GM23338 (cell line): ENCODE measurements around the gene SMG1. TPM values are rescaled to one million over a fixed set of nuclear protein-coding genes. Genes with fewer than 3 reads are reported as not detected.

Experiments used
- ATAC-seq: fragments of 200-7000 bp; cut with Tn5 transposase; 3 replicates; pipeline ENCODE4 v1.9.1; 2020
- DNase-seq: peaks from one replicate; pipeline ENCODE4 v3.0.0-alpha.2; 2015; ENCODE audit warnings: low spot score
- H2AFZ ChIP-seq: fragments of 200-600 bp; sonication (generic); 2 replicates; pipeline ENCODE4 v1.8.0; 2016; ENCODE audit warnings: antibody characterized with exemption, mild to moderate bottlenecking, moderate library complexity
- H3F3A ChIP-seq: fragments of 200-600 bp; sonication (generic); replicated peaks from 2 replicates; pipeline ENCODE4 v1.8.0; 2017; ENCODE audit warnings: antibody characterized with exemption, mixed run types, low read depth
- H3K27ac ChIP-seq: fragments of 200-600 bp; sonication (generic); 2 replicates; pipeline ENCODE4 v1.6.1; 2016; ENCODE audit warnings: low read depth
- H3K27me3 ChIP-seq: fragments of 200-600 bp; sonication (generic); 2 replicates; pipeline ENCODE4 v1.8.0; 2016; ENCODE audit warnings: mild to moderate bottlenecking, mixed run types, moderate library complexity; ENCODE audit not compliant: insufficient read depth
- H3K36me3 ChIP-seq: fragments of 200-600 bp; sonication (generic); 2 replicates; pipeline ENCODE4 v1.8.0; 2016; ENCODE audit warnings: mild to moderate bottlenecking; ENCODE audit not compliant: insufficient read depth
- H3K4me1 ChIP-seq: fragments of 200-600 bp; sonication (generic); 2 replicates; pipeline ENCODE4 v1.8.0; 2016; ENCODE audit warnings: mild to moderate bottlenecking, moderate library complexity; ENCODE audit not compliant: insufficient read depth
- H3K4me2 ChIP-seq: fragments of 200-600 bp; sonication (generic); 2 replicates; pipeline ENCODE4 v1.7.1; 2017; ENCODE audit warnings: mixed run types
- H3K4me3 ChIP-seq: fragments of 200-600 bp; sonication (generic); 2 replicates; pipeline ENCODE4 v1.6.1; 2016; ENCODE audit warnings: mixed run types
- H3K79me2 ChIP-seq: fragments of 200-600 bp; sonication (generic); replicated peaks from 2 replicates; pipeline ENCODE4 v1.8.0; 2017; ENCODE audit warnings: mild to moderate bottlenecking; ENCODE audit not compliant: insufficient read depth
- H3K9me2 ChIP-seq: fragments of 200-600 bp; sonication (generic); 2 replicates; pipeline ENCODE4 v1.8.0; 2017; ENCODE audit not compliant: insufficient read depth
- H4K20me1 ChIP-seq: fragments of 200-600 bp; sonication (generic); replicated peaks from 2 replicates; pipeline ENCODE4 v1.8.0; 2017; ENCODE audit warnings: mild to moderate bottlenecking; ENCODE audit not compliant: insufficient read depth
- H3K27ac Mint-ChIP-seq: 2 replicates; pipeline ENCODE4 v1.8.0; 2020; ENCODE audit warnings: inconsistent platforms, mild to moderate bottlenecking, moderate library complexity, mixed read lengths
- H3K27me3 Mint-ChIP-seq: 3 replicates; pipeline ENCODE4 v1.8.0; 2022; ENCODE audit warnings: low read depth, mild to moderate bottlenecking, moderate library complexity, mixed read lengths, inconsistent platforms; ENCODE audit not compliant: insufficient read depth, poor library complexity
- H3K36me3 Mint-ChIP-seq: 3 replicates; pipeline ENCODE4 v1.8.0; 2021; ENCODE audit warnings: low read depth, mild to moderate bottlenecking, inconsistent platforms, moderate library complexity, mixed read lengths
- H3K4me1 Mint-ChIP-seq: 3 replicates; pipeline ENCODE4 v1.8.0; 2020; ENCODE audit warnings: mild to moderate bottlenecking, inconsistent platforms, mixed read lengths
- H3K4me3 Mint-ChIP-seq: 3 replicates; pipeline ENCODE4 v1.8.0; 2021; ENCODE audit warnings: moderate library complexity, mild to moderate bottlenecking, inconsistent platforms, mixed read lengths
- H3K9me3 Mint-ChIP-seq: 3 replicates; pipeline ENCODE4 v1.8.0; 2020; ENCODE audit warnings: moderate library complexity, mild to moderate bottlenecking, inconsistent platforms, mixed read lengths
- CREB1 ChIP-seq: fragments of 250-450 bp; sonication (Bioruptor Pico); IDR thresholded peaks from 2 replicates; pipeline ENCODE4 v1.5.0; 2020; ENCODE audit warnings: low read depth, mild to moderate bottlenecking, moderate library complexity
- CTCF ChIP-seq, 2 experiments: fragments of 200-600 bp in 1 of 2; sonication (generic) in 1 of 2; conservative IDR thresholded peaks; 2 replicates each; pipeline versions ENCODE4 v1.5.1 to v1.6.1; 2016 to 2017; ENCODE audit warnings: antibody characterized with exemption in 2 of 2, low read depth in 2 of 2, mild to moderate bottlenecking in 2 of 2, moderate library complexity in 1 of 2
- ETS1 ChIP-seq: IDR thresholded peaks from 2 replicates; pipeline ENCODE4 v1.6.1; 2016; ENCODE audit warnings: antibody characterized with exemption
- EZH2 ChIP-seq: fragments of 200-600 bp; sonication (generic); IDR thresholded peaks from one replicate; pipeline ENCODE4 v1.8.0; 2017; ENCODE audit warnings: antibody characterized with exemption, mild to moderate bottlenecking, low read depth; ENCODE audit not compliant: unreplicated experiment
- EZH2phosphoT487 ChIP-seq: fragments of 200-600 bp; sonication (generic); IDR thresholded peaks from one replicate; pipeline ENCODE4 v1.8.1; 2018; ENCODE audit warnings: antibody characterized with exemption; ENCODE audit not compliant: unreplicated experiment
- JUNB ChIP-seq: IDR thresholded peaks from one replicate; pipeline ENCODE4 v1.6.1; 2016; ENCODE audit warnings: antibody characterized with exemption; ENCODE audit not compliant: unreplicated experiment
- NANOG ChIP-seq: IDR thresholded peaks from 2 replicates; pipeline ENCODE4 v1.6.1; 2016; ENCODE audit warnings: antibody characterized with exemption, borderline replicate concordance
- POLR2AphosphoS5 ChIP-seq: IDR thresholded peaks from 2 replicates; pipeline ENCODE4 v1.6.1; 2016; ENCODE audit warnings: antibody characterized with exemption, low read depth
- REST ChIP-seq: IDR thresholded peaks from one replicate; pipeline ENCODE4 v1.6.1; 2018; ENCODE audit warnings: antibody characterized with exemption; ENCODE audit not compliant: unreplicated experiment
- STAT1 ChIP-seq: IDR thresholded peaks from one replicate; pipeline ENCODE4 v1.6.1; 2016; ENCODE audit warnings: antibody characterized with exemption; ENCODE audit not compliant: unreplicated experiment
- ZNF114 ChIP-seq: fragments of 250-450 bp; sonication (Bioruptor Pico); IDR thresholded peaks from 2 replicates; pipeline ENCODE4 v1.5.0; 2020; ENCODE audit warnings: mild to moderate bottlenecking, moderate library complexity
- ZNF331 ChIP-seq: fragments of 250-450 bp; sonication (Bioruptor Pico); IDR thresholded peaks from 2 replicates; pipeline ENCODE4 v1.5.0; 2020; ENCODE audit warnings: low read depth, mild to moderate bottlenecking, moderate library complexity
- ZNF462 ChIP-seq: fragments of 250-450 bp; sonication (Bioruptor Pico); IDR thresholded peaks from 2 replicates; pipeline ENCODE4 v1.5.0; 2020; ENCODE audit warnings: mild to moderate bottlenecking, moderate library complexity
- polyA plus RNA-seq: library from polyadenylated mRNA; unstranded; fragments of >200 nt; fragmentation: Nextera tagmentation; extraction: Ambion mirVana; gene quantifications from 2 replicates; pipeline ENCODE4 v1.2.1, GENCODE V29; 2016
- total RNA-seq: library from RNA; depleted of rRNA; stranded (reverse); fragments of >200 nt; shearing (Covaris generic); gene quantifications from 2 replicates; pipeline ENCODE4 v1.2.3, GENCODE V29; 2014

The SMG1 gene
- total and polyA plus RNA-seq, 2 experiments from 2014 or later = 18.6 to 119 TPM

- TF ChIP-seq ZNF462 = no peak
- no peak for TF ChIP-seq EZH2phosphoT487
- no peak for TF ChIP-seq CREB1 (CRISPR knock-in tag)
- TF ChIP-seq STAT1 = no peak
- TF ChIP-seq ZNF114 (CRISPR knock-in tag) = no peak
These were observed 120.9 kb downstream of the SMG1 start (continued) for GRCh38 chr16:18805257-18805773.

- DNase-seq (peak; percentile 37), ATAC-seq (no peak)
- no peaks in the 10 kb centered on the region for H3K9me2 ChIP-seq
- peak overlapping the region; percentile 53 for H3K4me2 ChIP-seq
- Mint-ChIP-seq H3K9me3 (no peaks in the 10 kb centered on the region), H3K4me3 (no peak overlapping the region; the same call in 2 of the 3 replicates), H3K27me3 (peaks cover 20% of the 10 kb centered on the region), H3K4me1 (peaks cover 48% of the 10 kb centered on the region), H3K27ac (peak overlapping the region; percentile 92; the same call in 1 of the 2 replicates), H3K36me3 (peaks cover 42% of the 10 kb centered on the region)
- peak overlapping the region; percentile 17; the same call in 1 of the 2 replicates for H3K4me3 ChIP-seq
- H3K27ac ChIP-seq = peak overlapping the region; percentile 4; the same call in 1 of the 2 replicates
- H3F3A ChIP-seq = peaks cover 4% of the 10 kb centered on the region
- peaks cover 18% of the 10 kb centered on the region for H3K36me3 ChIP-seq
- H3K4me1 ChIP-seq = peaks cover 47% of the 10 kb centered on the region
- H3K27me3 ChIP-seq = no peaks in the 10 kb centered on the region
- peaks cover 8% of the 10 kb centered on the region for H4K20me1 ChIP-seq
- no peak overlapping the region for H2AFZ ChIP-seq
- H3K79me2 ChIP-seq = peaks cover 21% of the 10 kb centered on the region
- no peak for TF ChIP-seq CTCF (conservative IDR thresholded peaks at IDR 0.05; ENCODE audit: low read depth in 2 of 2)
- no peak for TF ChIP-seq EZH2
- TF ChIP-seq JUNB = no peak
- no peak for TF ChIP-seq ZNF114 (CRISPR knock-in tag)
- no peak for TF ChIP-seq ETS1
- no peak for TF ChIP-seq POLR2AphosphoS5
- no peak for TF ChIP-seq NANOG
- no peak for TF ChIP-seq CREB1 (CRISPR knock-in tag)
- no peak for TF ChIP-seq REST
- no peak for TF ChIP-seq ZNF331 (CRISPR knock-in tag)
These were observed 121.7 kb downstream of the SMG1 start for GRCh38 chr16:18804540-18804939.
